GF-D8 (cell line): ENCODE data around the gene DYNLRB1.

Experiments used
- DNase-seq: peaks from one replicate; lab custom pipeline; 2025; lab: John Stamatoyannopoulos, UW

DYNLRB1 gene

DNA sequence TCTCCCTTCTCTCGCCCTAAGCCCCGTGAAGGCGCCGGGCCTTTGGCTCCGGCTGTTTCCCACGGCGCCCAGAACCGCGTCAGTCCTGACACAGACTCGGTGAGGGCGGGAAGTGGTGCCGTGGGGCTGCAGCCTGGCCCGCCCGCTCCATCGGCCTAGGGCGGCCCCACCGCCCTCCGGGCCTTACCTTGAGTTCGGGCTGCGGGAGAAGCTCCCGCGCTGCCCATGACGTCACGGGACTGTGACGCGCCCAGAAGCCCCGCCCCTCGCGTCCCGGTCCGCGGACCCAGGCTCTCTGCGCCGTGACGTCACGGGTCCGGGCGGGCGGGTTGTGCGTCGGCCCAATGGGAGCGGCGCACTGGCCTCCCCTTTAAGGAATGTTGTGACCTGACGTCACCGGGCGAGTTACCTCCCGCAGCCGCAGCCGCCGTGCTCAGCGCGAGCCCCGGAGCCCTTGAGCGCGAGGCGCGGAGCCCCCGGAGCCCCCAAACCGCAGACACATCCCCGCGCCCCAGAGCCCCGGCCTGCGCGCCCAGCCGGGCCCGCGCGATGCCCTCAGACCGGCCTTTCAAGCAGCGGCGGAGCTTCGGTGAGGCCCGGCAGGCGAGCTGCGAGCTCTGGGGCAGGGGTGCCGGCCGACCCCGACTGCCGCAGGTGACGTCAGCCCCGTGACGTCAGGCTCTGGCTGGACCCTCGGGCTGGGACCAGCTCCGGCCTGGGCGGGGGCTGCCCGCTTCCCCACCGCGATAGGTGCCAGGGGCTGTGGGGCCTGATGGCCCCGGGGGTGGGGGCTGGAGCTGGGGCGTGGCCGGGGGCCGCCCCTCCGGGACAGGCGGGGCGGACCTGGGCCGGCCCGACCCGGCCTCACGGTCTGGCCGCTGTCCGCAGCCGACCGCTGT lies 42.3 kb downstream of the DYNLRB1 start, which contains the start of gene MAP1LC3A:
MAP1LC3A (plus strand) TSS at position 399 of the 899 bp plus-strand sequence; CDS start at position 550, 151 bp downstream.
- no peak for DNase-seq

GRCh38 chr20:34559311-34560140 lies 43.3 kb downstream of the DYNLRB1 start:
- no peak for DNase-seq

- no peak for DNase-seq
These were observed 43.9 kb downstream of the DYNLRB1 start for GRCh38 chr20:34560141-34560523.

GRCh38 chr20:34560614-34561013 lies 44.4 kb downstream of the DYNLRB1 start:
- DNase-seq, result no peak

GRCh38 chr20:34561661-34562060 lies 45.4 kb downstream of the DYNLRB1 start:
- DNase-seq, result no peak

DNA sequence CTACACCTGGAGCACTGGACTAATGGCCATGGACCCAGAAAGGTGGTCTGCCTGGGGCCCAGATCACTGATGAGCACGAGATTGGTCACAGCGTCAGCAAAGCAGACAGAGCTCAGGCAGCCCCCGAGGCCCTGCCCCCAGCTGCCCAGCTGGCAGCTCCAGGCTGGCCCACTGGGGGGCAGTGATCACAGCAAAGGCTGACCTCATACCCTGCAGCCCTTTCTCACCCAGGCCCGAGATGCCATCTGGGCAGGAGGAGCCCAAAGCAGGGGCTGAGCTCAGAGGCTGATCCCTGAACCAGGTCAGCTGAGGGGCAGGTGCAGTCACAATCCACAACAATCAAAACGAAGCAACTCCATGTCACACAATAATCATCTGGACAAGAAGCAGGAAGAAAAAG lies 46.4 kb downstream of the DYNLRB1 start:
- DNase-seq, result no peak

DNA sequence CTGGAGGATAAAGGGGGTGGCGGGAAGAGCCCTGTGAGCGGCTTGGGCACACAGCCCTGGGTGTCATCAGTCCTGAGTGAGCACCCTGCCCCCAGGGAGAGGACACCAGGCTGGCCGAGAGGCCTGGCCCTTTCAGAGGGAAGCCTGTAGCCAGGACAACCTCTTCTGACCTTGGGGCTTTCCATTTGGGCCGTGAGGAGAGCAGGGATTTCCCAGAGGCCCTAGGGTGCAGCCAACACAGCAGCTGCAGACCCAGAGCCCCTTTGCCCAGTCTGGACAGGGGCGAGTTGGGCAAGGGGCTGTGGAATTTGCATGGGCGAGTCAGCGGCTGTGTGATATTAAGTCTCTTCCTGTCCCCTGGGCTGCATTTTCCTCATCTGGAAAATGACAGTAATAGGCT lies 48.6 kb downstream of the DYNLRB1 start:
- no peak for DNase-seq

- no peak for DNase-seq
These were observed 51.0 kb downstream of the DYNLRB1 start for GRCh38 chr20:34566978-34567891.

DNA sequence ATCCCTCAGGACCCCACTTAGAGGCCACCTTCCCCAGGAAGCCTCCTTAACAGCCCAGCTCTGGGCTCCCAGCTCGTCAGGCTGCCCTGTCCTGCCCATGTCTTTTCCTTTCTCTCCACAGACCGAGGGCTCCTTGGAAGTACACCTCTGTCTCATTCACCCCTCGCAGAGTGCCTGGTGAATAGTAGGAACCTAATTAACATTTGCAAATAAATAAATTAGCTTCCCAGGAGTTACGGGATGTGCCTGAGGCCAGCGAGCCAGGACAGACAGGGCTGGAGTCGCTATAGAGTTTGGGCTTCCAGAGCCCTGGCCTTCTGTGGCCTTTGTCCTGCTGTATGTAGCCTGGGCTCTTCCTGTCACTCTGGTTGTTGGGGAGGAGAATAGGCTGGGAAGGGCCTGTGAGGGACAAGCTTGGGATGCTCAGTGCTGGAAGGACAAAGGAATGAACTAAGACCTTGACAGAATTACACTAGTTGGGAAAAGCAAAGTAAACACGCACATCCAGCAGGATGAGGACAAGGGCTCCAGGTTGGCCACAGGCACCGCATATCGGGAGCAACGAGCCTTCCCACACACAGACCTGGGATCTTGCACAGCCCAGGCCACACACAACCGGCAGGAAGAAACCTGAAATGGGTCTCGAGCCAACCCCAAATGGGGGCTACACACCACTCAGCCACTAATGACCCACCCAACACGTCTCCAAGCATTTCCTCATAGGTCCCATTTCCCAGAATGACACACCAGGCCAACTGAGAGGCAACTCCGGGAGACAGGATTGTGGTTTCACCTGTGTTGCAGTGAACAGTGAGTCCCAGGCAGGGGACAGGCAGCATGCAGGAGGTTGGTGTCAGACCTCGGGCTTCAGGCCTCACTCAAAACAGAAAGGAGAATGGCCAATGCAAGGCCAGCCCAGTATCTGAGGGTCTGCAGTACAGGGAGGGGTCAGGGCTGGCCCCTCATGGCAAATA lies 52.0 kb downstream of the DYNLRB1 start:
- no peak for DNase-seq

DNA sequence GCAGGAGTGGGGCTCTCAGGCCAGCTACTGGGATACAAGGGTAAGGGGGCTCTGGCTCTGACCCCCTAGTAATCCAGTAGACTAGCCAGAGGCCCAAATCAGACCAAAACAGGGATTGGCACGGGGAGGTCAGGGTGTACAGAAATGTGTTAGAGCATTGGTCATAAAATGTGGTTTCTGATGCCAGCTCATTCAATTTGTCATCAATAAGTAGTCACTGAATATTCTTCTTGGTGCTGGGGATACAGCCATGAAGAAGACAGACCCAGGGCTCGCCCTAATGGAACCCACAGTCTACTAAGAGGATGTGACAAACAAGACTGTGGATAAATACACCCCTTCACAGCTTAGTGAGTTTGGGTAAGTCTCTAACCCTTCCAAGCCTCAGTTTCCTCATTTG lies 53.4 kb downstream of the DYNLRB1 start:
- DNase-seq, result no peak

- DNase-seq, result no peak
These were observed 54.7 kb downstream of the DYNLRB1 start for GRCh38 chr20:34570859-34571306.

- DNase-seq, result no peak
These were observed 55.5 kb downstream of the DYNLRB1 start for GRCh38 chr20:34571753-34572152.

- DNase-seq, result no peak
These were observed 57.5 kb downstream of the DYNLRB1 start for GRCh38 chr20:34573541-34574300.

- no peak for DNase-seq
These were observed 58.2 kb downstream of the DYNLRB1 start for GRCh38 chr20:34574426-34574825.

DNA sequence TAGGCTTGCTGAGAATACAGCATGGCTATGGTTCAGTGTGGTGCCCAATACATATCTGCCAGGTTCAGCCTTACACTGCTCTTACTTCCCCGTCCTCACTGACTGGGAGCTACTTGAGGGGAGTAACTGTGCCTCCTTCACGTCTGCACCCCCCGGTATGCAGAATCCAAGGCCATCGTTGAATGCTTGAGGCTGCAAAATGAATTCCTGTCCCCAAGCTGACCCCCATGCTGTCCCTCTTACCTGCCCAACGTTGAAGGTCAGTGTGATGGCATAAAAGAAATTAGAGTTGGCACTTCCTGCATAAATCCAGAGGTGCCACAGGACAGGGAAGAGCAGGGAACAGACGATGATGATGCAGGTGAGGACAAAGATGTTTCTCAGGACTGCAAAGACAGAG lies 58.6 kb downstream of the DYNLRB1 start:
- no peak for DNase-seq

GRCh38 chr20:34575271-34575670 lies 59.0 kb downstream of the DYNLRB1 start:
- DNase-seq, result no peak

DNA sequence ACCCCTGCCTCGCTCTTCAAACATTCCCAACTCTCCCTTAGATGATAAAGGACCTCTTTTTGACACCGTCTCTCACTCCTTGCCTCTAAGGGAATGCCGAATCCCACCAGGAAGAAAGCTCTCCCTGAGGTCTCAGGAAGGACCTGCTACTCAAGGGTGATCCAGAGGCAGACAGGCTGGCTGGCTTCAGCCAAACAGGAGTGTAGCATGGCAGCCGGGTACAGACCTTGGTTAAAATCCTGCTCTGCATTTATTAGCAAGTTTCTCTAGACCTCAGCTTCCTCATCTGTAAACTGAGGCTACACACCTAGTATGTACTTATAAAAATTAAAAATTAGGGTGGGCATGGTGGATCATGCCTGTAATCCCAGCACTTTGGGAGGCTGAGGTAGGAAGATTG lies 59.5 kb downstream of the DYNLRB1 start:
- no peak for DNase-seq

- DNase-seq, result no peak
These were observed 60.8 kb downstream of the DYNLRB1 start for GRCh38 chr20:34577061-34577460.

DNA sequence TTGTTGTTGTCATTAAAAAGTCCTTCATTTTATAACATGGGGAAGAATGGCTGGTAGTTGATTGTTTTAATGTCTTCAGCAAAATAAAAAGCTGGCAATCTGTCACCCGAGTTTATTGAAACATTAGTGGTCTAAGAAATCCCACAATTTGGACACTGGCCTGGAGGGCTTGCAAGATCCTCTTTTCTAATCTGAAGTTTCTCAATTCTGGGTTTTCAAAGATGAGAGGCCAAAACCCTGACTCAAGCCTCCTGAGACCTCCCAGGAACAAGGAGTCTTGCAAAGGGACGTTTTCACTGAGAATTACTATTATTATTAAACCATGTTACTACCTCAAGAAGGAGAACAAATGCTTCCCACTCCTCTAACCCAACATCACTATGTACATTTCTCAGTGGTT lies 61.8 kb downstream of the DYNLRB1 start:
- DNase-seq, result peak; percentile 26

DNA sequence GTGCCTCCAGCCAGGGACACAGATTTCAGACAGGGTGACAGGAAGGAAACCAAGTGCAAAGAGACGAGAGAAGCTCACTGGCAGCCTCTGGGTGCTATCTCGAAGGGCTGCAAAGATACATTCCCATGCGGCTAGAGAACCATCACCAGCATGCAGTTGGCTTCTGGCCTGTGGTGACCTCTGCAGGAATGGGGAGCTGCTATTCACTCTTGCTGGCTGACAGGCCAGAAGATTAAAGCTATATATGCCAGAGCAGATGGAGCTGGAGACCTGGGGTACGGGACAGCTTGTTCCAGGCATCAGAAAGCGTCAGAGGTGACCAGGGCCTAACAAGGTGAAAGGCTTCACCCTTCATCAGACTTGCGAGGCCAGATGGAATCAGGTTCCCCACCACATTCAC lies 62.3 kb downstream of the DYNLRB1 start:
- no peak for DNase-seq
